ENCODE data around the gene RSPH3.

DNA sequence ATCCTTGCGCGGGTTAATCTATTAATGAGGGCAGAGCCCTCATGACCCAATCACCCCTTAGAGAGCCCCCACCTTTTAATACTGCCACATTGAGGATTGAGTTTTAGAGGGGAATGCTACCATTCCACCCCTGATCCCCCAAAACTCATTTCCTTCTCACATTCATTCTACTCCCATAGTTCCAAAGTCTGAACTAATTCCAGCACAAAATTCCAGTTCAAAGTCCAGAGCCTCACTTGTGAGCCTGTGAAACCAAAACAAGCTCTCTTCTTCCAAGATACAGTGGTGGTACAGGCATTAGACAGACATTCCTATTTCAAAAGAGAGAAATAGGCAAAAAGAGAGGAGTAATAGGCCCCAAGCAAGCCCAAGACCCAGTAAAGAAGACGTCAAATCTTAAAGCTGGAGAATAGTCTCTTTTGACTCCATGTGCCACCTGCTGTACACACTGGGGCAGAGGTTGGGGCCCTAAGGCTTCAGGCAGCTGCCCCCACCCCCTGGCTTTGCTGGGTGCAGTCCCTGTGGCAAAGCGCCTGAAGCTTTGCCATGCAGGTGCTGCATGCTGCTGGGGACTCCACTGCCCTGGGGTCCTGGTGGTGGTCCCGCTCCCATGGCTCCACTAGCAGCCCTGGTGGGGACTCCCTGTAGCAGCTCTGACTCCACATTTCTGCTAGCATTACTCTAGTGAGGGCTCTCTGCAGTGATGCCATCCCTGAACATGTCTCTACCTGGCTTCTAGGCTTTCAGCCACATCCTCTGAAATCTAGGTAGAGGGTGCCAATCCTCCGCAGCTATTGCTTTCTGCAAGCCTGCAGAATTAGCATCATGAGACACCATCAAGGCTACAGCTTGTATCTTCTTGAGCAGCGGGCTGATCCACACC, 41.3 kb downstream of the RSPH3 start:
- TF ChIP-seq GATA2 (IDR thresholded peaks at IDR 0.05; ENCODE audit: low read depth, low read length): no peak
- no peak for TF ChIP-seq GATA3 (IDR thresholded peaks at IDR 0.05; ENCODE audit: low read depth, low read length)
